GM23248 (cell line): ENCODE measurements around the gene PJA1.

Experiments used
- EZH2 ChIP-seq: fragments of 200-600 bp; sonication (generic); IDR thresholded peaks from 2 replicates; pipeline ENCODE4 v1.6.1; 2018; ENCODE audit warnings: antibody characterized with exemption, mild to moderate bottlenecking; ENCODE audit not compliant: insufficient read depth, poor library complexity, severe bottlenecking
- EZH2phosphoT487 ChIP-seq: fragments of 200-600 bp; sonication (generic); IDR thresholded peaks from 2 replicates; pipeline ENCODE4 v1.6.1; 2018; ENCODE audit warnings: antibody characterized with exemption, moderate library complexity, mild to moderate bottlenecking, low read depth; ENCODE audit not compliant: insufficient read depth

DNA sequence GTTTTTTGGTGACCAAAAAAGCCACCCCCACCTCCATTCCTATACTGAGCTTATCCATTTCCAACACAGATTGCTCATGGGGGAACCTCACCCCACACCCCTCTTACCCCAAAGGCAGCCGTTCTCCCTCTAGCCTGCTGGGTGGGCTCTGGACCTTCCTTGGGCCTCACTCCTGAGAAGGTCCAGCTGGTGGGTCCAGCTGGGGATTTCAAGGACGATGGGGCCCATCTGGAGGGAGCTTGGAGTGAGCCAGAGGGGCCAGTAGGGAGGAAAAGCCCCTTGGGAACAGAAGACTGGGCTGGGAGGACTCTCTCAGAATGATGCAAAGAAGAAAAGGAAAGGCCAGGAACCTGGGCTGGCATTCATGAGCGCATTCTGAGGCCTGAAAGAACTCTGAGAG is 42.0 kb upstream of the PJA1 start:
- TF ChIP-seq EZH2phosphoT487, result no peak
- no peak for TF ChIP-seq EZH2
